ENCODE data around the gene IFT74. TPM values are rescaled to one million over a fixed set of nuclear protein-coding genes. Genes with fewer than 3 reads are reported as not detected.

IFT74 gene
- total RNA-seq, 4 donors from 2014 or later, result 17.0 to 24.0 (median 22.2) TPM

- Histone ChIP-seq H3K27me3 (no peaks in the 10 kb centered on the region), H3K9me3 (no peaks in the 10 kb centered on the region), H3K4me1 (no peaks in the 10 kb centered on the region), H3K4me3 (no peak overlapping the region), H3K27ac (no peak overlapping the region), H3K36me3 (peaks cover 0 to 31% (median 0%) of the 10 kb centered on the region in 3 donors)
- TF ChIP-seq EP300 (IDR thresholded peaks at IDR 0.05) (no peak), POLR2A (IDR thresholded peaks at IDR 0.05) (no peak), CTCF (IDR thresholded peaks at IDR 0.05) (no peak)
- 69 to 72% methylated on average over 4 of the region's 4 CpGs for WGBS, 2 donors
- DNase-seq (ENCODE audit: low spot score in 2 of 2), result no peak
Measured at GRCh38 chr9:27047136-27047535, 90.9 kb downstream of the IFT74 start.

- Histone ChIP-seq H3K27me3 (no peaks in the 10 kb centered on the region), H3K36me3 (peaks cover 0 to 57% (median 0%) of the 10 kb centered on the region in 3 donors), H3K4me3 (no peak overlapping the region), H3K27ac (no peak overlapping the region), H3K9me3 (no peaks in the 10 kb centered on the region), H3K4me1 (no peaks in the 10 kb centered on the region)
- TF ChIP-seq CTCF (IDR thresholded peaks at IDR 0.05) (no peak), EP300 (IDR thresholded peaks at IDR 0.05) (no peak), POLR2A (IDR thresholded peaks at IDR 0.05) (no peak)
- no peak for DNase-seq (ENCODE audit: low spot score in 2 of 2)
- 56 to 58% methylated on average over 6 of the region's 6 CpGs for WGBS, 2 donors
Measured at GRCh38 chr9:27053369-27054022, 97.3 kb downstream of the IFT74 start.

GRCh38 chr9:27054125-27054524, 97.9 kb downstream of the IFT74 start:
- H3K36me3 ChIP-seq, result peaks cover 0 to 53% (median 0%) of the 10 kb centered on the region in 3 donors
- no peak overlapping the region for H3K27ac ChIP-seq
- 88 to 91% methylated on average over 1 of the region's 1 CpG for WGBS, 2 donors
- no peak overlapping the region for H3K4me3 ChIP-seq
- no peaks in the 10 kb centered on the region for H3K4me1 ChIP-seq
- TF ChIP-seq CTCF (IDR thresholded peaks at IDR 0.05) (no peak), EP300 (IDR thresholded peaks at IDR 0.05) (no peak), POLR2A (IDR thresholded peaks at IDR 0.05) (no peak)
- DNase-seq (ENCODE audit: low spot score in 2 of 2), result no peak
- no peaks in the 10 kb centered on the region for H3K9me3 ChIP-seq
- H3K27me3 ChIP-seq, result no peaks in the 10 kb centered on the region

- H3K36me3 ChIP-seq, result peaks cover 0 to 49% (median 0%) of the 10 kb centered on the region in 3 donors
- H3K4me1 ChIP-seq, result no peaks in the 10 kb centered on the region
- no peak for TF ChIP-seq EP300 (IDR thresholded peaks at IDR 0.05)
- TF ChIP-seq CTCF (IDR thresholded peaks at IDR 0.05), result no peak
- no peak overlapping the region for H3K27ac ChIP-seq
- no peaks in the 10 kb centered on the region for H3K9me3 ChIP-seq
- no peaks in the 10 kb centered on the region for H3K27me3 ChIP-seq
- no peak overlapping the region for H3K4me3 ChIP-seq
- no peak for DNase-seq (ENCODE audit: low spot score in 2 of 2)
Measured at GRCh38 chr9:27054841-27055240, 98.6 kb downstream of the IFT74 start.

- H3K4me3 ChIP-seq, result no peak overlapping the region
- TF ChIP-seq CTCF (IDR thresholded peaks at IDR 0.05), result no peak
- TF ChIP-seq EP300 (IDR thresholded peaks at IDR 0.05), result no peak
- TF ChIP-seq POLR2A (IDR thresholded peaks at IDR 0.05), result no peak
Measured at GRCh38 chr9:27059412-27059811, 103.2 kb downstream of the IFT74 start.

More at GRCh38 chr9:27059412-27059811, 103.2 kb downstream of the IFT74 start:
- Histone ChIP-seq H3K36me3 (peaks cover 0 to 53% (median 0%) of the 10 kb centered on the region in 3 donors), H3K4me1 (no peaks in the 10 kb centered on the region), H3K27ac (no peak overlapping the region), H3K27me3 (no peaks in the 10 kb centered on the region), H3K9me3 (no peaks in the 10 kb centered on the region)
- 81 to 86% methylated on average over 1 of the region's 1 CpG for WGBS, 2 donors
- no peak for DNase-seq (ENCODE audit: low spot score in 2 of 2)

Measured in tibial nerve (tissue), 4 donors.